Liver (tissue), 9 donors: ENCODE results near the gene SLC4A7. TPM values are rescaled to one million over a fixed set of nuclear protein-coding genes. Genes with fewer than 3 reads are reported as not detected.

Experiments
- DNase-seq: peaks from one replicate; pipeline ENCODE4 v3.0.0-alpha.2; 2017; ENCODE audit warnings: low spot score
- H3K27ac ChIP-seq, 2 donors: one replicate each; pipeline ENCODE4 v1.7.0; 2013; ENCODE audit warnings: inconsistent platforms in 2 of 2, low read length in 2 of 2, control low read depth in 1 of 2, low read depth in 1 of 2, mild to moderate bottlenecking in 1 of 2
- H3K27me3 ChIP-seq, 4 donors: one replicate each; pipeline versions ENCODE4 v1.6.1 to v1.7.0; 2013; ENCODE audit warnings: low read length in 3 of 4, inconsistent platforms in 1 of 4, mild to moderate bottlenecking in 1 of 4, moderate library complexity in 1 of 4; ENCODE audit not compliant: control insufficient read depth in 4 of 4, insufficient read depth in 4 of 4
- H3K36me3 ChIP-seq, 4 donors: one replicate each; pipeline versions ENCODE4 v1.6.1 to v1.7.0; 2013; ENCODE audit warnings: low read length in 3 of 4, mild to moderate bottlenecking in 3 of 4, low read depth in 1 of 4, moderate library complexity in 1 of 4; ENCODE audit not compliant: control insufficient read depth in 4 of 4, insufficient read depth in 3 of 4
- H3K4me1 ChIP-seq, 4 donors: one replicate each; pipeline versions ENCODE4 v1.6.1 to v1.7.0; 2013; ENCODE audit warnings: low read length in 3 of 4, mild to moderate bottlenecking in 3 of 4, moderate library complexity in 1 of 4; ENCODE audit not compliant: control insufficient read depth in 4 of 4, insufficient read depth in 4 of 4
- H3K4me3 ChIP-seq, 3 donors: one replicate each; pipeline versions ENCODE4 v1.6.1 to v1.7.0; 2013; ENCODE audit warnings: low read length in 3 of 3, control low read depth in 1 of 3, low read depth in 1 of 3, mild to moderate bottlenecking in 1 of 3
- H3K9ac ChIP-seq, 2 donors: one replicate each; pipeline ENCODE4 v1.7.0; 2013; ENCODE audit warnings: low read length in 2 of 2, mild to moderate bottlenecking in 2 of 2, moderate library complexity in 2 of 2, control low read depth in 1 of 2, low read depth in 1 of 2
- H3K9me3 ChIP-seq, 4 donors: one replicate each; pipeline versions ENCODE4 v1.6.1 to v1.7.0; 2013; ENCODE audit warnings: low read length in 3 of 4; ENCODE audit not compliant: control insufficient read depth in 4 of 4
- CTCF ChIP-seq: fragments of 150-350 bp; IDR thresholded peaks from 2 replicates; pipeline ENCODE4 v1.5.1; 2017; ENCODE audit warnings: improper control_type of control experiment, low read depth, low read length; ENCODE audit not compliant: missing input control
- EGR1 ChIP-seq, 2 donors: IDR thresholded peaks; 2 replicates each; pipeline ENCODE4 v1.6.1; 2016 to 2018; ENCODE audit warnings: antibody characterized with exemption in 2 of 2, low read depth in 2 of 2
- FOXA1 ChIP-seq: IDR thresholded peaks from 2 replicates; pipeline ENCODE4 v1.6.1; 2016; ENCODE audit warnings: antibody characterized with exemption
- FOXA2 ChIP-seq: IDR thresholded peaks from 2 replicates; pipeline ENCODE4 v1.6.1; 2016; ENCODE audit warnings: antibody characterized with exemption
- GABPA ChIP-seq, 2 donors: IDR thresholded peaks in 1 of 2; conservative IDR thresholded peaks in 1 of 2; 2 replicates each; pipeline ENCODE4 v1.6.1; 2016; ENCODE audit warnings: antibody characterized with exemption in 2 of 2, mild to moderate bottlenecking in 1 of 2, moderate library complexity in 1 of 2
- HNF4A ChIP-seq, 2 donors: conservative IDR thresholded peaks; 2 replicates each; pipeline ENCODE4 v1.6.1; 2016; ENCODE audit warnings: antibody characterized with exemption in 2 of 2, mild to moderate bottlenecking in 2 of 2
- HNF4G ChIP-seq: IDR thresholded peaks from 2 replicates; pipeline ENCODE4 v1.6.1; 2016; ENCODE audit warnings: antibody characterized with exemption
- JUND ChIP-seq, 2 donors: IDR thresholded peaks; 2 replicates each; pipeline ENCODE4 v1.6.1; 2016; ENCODE audit warnings: antibody characterized with exemption in 2 of 2
- NR2F2 ChIP-seq: IDR thresholded peaks from 2 replicates; pipeline ENCODE4 v1.6.1; 2016; ENCODE audit warnings: antibody characterized with exemption
- RAD21 ChIP-seq, 2 donors: IDR thresholded peaks; 2 replicates each; pipeline ENCODE4 v1.6.1; 2016; ENCODE audit warnings: antibody characterized with exemption in 2 of 2, mild to moderate bottlenecking in 2 of 2
- RXRA ChIP-seq, 2 donors: IDR thresholded peaks; 2 replicates each; pipeline ENCODE4 v1.6.1; 2017 to 2018; ENCODE audit warnings: antibody characterized with exemption in 2 of 2, mild to moderate bottlenecking in 1 of 2
- SP1 ChIP-seq: IDR thresholded peaks from 2 replicates; pipeline ENCODE4 v1.6.1; 2018; ENCODE audit warnings: antibody characterized with exemption, mild to moderate bottlenecking
- TAF1 ChIP-seq: conservative IDR thresholded peaks from 2 replicates; pipeline ENCODE4 v1.6.1; 2016; ENCODE audit warnings: antibody characterized with exemption, mild to moderate bottlenecking
- YY1 ChIP-seq: IDR thresholded peaks from 2 replicates; pipeline ENCODE4 v1.6.1; 2016; ENCODE audit warnings: antibody characterized with exemption, mild to moderate bottlenecking
- polyA plus RNA-seq, 2 donors: library from polyadenylated mRNA; stranded (reverse) in 1 of 2; unstranded in 1 of 2; fragments of 200-250 nt in 1 of 2; fragments of >200 nt in 1 of 2; fragmentation: Nextera tagmentation in 1 of 2; extraction: Ambion mirVana in 1 of 2; gene quantifications; one replicate each; pipeline versions ENCODE4 v1.2.1 to v1.2.3, GENCODE V29; 2013 to 2015
- total RNA-seq, 2 donors: library from RNA; depleted of rRNA; stranded (reverse); fragments of >200 nt; gene quantifications; one replicate each; pipeline ENCODE4 v1.2.3, GENCODE V29; 2014
- TF ChIP-seq, protein P1 (sequence below): IDR thresholded peaks from 2 replicates; pipeline ENCODE4 v1.6.1; 2016; ENCODE audit warnings: antibody characterized with exemption, mild to moderate bottlenecking
- TF ChIP-seq, protein P2 (sequence below): IDR thresholded peaks from 2 replicates; pipeline ENCODE4 v1.6.1; 2016; ENCODE audit warnings: antibody characterized with exemption
- TF ChIP-seq, protein P3 (sequence below): IDR thresholded peaks from 2 replicates; pipeline ENCODE4 v1.6.1; 2016; ENCODE audit warnings: antibody characterized with exemption
- donor health status: healthy.
- donor health status: healthy.
- donor health status: healthy.
- donor health status: healthy.
- donor health status: healthy.

Gene SLC4A7
- total and polyA plus RNA-seq, 4 donors = 0.76 to 9.8 (median 4.1) TPM

- DNase-seq = no peak
- Histone ChIP-seq H3K4me1 (peaks cover 0 to 8% (median 4%) of the 10 kb centered on the region in 4 donors), H3K9me3 (no peaks in the 10 kb centered on the region), H3K4me3 (no peak overlapping the region), H3K9ac (no peak overlapping the region), H3K27ac (no peak overlapping the region), H3K36me3 (no peaks in the 10 kb centered on the region), H3K27me3 (no peaks in the 10 kb centered on the region)
- TF ChIP-seq, protein P1, sequence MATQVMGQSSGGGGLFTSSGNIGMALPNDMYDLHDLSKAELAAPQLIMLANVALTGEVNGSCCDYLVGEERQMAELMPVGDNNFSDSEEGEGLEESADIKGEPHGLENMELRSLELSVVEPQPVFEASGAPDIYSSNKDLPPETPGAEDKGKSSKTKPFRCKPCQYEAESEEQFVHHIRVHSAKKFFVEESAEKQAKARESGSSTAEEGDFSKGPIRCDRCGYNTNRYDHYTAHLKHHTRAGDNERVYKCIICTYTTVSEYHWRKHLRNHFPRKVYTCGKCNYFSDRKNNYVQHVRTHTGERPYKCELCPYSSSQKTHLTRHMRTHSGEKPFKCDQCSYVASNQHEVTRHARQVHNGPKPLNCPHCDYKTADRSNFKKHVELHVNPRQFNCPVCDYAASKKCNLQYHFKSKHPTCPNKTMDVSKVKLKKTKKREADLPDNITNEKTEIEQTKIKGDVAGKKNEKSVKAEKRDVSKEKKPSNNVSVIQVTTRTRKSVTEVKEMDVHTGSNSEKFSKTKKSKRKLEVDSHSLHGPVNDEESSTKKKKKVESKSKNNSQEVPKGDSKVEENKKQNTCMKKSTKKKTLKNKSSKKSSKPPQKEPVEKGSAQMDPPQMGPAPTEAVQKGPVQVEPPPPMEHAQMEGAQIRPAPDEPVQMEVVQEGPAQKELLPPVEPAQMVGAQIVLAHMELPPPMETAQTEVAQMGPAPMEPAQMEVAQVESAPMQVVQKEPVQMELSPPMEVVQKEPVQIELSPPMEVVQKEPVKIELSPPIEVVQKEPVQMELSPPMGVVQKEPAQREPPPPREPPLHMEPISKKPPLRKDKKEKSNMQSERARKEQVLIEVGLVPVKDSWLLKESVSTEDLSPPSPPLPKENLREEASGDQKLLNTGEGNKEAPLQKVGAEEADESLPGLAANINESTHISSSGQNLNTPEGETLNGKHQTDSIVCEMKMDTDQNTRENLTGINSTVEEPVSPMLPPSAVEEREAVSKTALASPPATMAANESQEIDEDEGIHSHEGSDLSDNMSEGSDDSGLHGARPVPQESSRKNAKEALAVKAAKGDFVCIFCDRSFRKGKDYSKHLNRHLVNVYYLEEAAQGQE = no peak
- TF ChIP-seq HNF4G = no peak
- no peak for TF ChIP-seq GABPA (IDR thresholded peaks at IDR 0.05 in 1 of 2, conservative IDR thresholded peaks at IDR 0.05 in 1 of 2)
- TF ChIP-seq FOXA2 = no peak
- no peak for TF ChIP-seq TAF1
- TF ChIP-seq RAD21 (IDR thresholded peaks at IDR 0.05) = no peak
- no peak for TF ChIP-seq HNF4A (conservative IDR thresholded peaks at IDR 0.05)
- TF ChIP-seq RXRA (IDR thresholded peaks at IDR 0.05) = no peak
- TF ChIP-seq, protein P2, sequence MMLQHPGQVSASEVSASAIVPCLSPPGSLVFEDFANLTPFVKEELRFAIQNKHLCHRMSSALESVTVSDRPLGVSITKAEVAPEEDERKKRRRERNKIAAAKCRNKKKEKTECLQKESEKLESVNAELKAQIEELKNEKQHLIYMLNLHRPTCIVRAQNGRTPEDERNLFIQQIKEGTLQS = no peak
- no peak for TF ChIP-seq JUND (IDR thresholded peaks at IDR 0.05)
- no peak for TF ChIP-seq NR2F2
- TF ChIP-seq CTCF = no peak
- TF ChIP-seq, protein P3, sequence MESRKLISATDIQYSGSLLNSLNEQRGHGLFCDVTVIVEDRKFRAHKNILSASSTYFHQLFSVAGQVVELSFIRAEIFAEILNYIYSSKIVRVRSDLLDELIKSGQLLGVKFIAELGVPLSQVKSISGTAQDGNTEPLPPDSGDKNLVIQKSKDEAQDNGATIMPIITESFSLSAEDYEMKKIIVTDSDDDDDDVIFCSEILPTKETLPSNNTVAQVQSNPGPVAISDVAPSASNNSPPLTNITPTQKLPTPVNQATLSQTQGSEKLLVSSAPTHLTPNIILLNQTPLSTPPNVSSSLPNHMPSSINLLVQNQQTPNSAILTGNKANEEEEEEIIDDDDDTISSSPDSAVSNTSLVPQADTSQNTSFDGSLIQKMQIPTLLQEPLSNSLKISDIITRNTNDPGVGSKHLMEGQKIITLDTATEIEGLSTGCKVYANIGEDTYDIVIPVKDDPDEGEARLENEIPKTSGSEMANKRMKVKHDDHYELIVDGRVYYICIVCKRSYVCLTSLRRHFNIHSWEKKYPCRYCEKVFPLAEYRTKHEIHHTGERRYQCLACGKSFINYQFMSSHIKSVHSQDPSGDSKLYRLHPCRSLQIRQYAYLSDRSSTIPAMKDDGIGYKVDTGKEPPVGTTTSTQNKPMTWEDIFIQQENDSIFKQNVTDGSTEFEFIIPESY = no peak
- TF ChIP-seq EGR1 (IDR thresholded peaks at IDR 0.05; ENCODE audit: low read depth in 2 of 2) = no peak
- no peak for TF ChIP-seq SP1
- no peak for TF ChIP-seq YY1
- no peak for TF ChIP-seq FOXA1
These were observed 32.3 kb downstream of the SLC4A7 start for GRCh38 chr3:27451842-27452241.

- TF ChIP-seq NR2F2 (no peak), FOXA1 (no peak), HNF4A (conservative IDR thresholded peaks at IDR 0.05) (no peak), YY1 (no peak), CTCF (no peak), RXRA (IDR thresholded peaks at IDR 0.05) (no peak), HNF4G (no peak)
- TF ChIP-seq, protein P3 = no peak
These were observed 32.9 kb downstream of the SLC4A7 start for GRCh38 chr3:27451251-27451650.

More at GRCh38 chr3:27451251-27451650, 32.9 kb downstream of the SLC4A7 start:
- Histone ChIP-seq H3K27ac (no peak overlapping the region), H3K9me3 (no peaks in the 10 kb centered on the region), H3K36me3 (no peaks in the 10 kb centered on the region), H3K9ac (no peak overlapping the region), H3K4me1 (peaks cover 0 to 8% (median 4%) of the 10 kb centered on the region in 4 donors), H3K27me3 (no peaks in the 10 kb centered on the region), H3K4me3 (no peak overlapping the region)
- DNase-seq = no peak
